Measurements from ENCODE around the gene SOS1. TPM values are rescaled to one million over a fixed set of nuclear protein-coding genes. Genes with fewer than 3 reads are reported as not detected.

SOS1 gene
- total RNA-seq, 2 donors from 2014 or later = 29.8 to 61.2 TPM

- TF ChIP-seq CTCF (IDR thresholded peaks at IDR 0.05) = no peak
- no peak for ATAC-seq (ENCODE audit: insufficient number of reproducible peaks, low FRiP score, low read depth)
- H3K9me3 ChIP-seq = no peaks in the 10 kb centered on the region
- H3K36me3 ChIP-seq = no peaks in the 10 kb centered on the region
- H3K4me1 ChIP-seq (ENCODE audit: control insufficient read depth in 1 of 2, low read depth in 2 of 2) = peaks cover 0 to 5% of the 10 kb centered on the region in 2 donors
- H3K27me3 ChIP-seq (replicated peaks; ENCODE audit: insufficient read depth) = no peaks in the 10 kb centered on the region
- H3K27ac ChIP-seq = no peak overlapping the region
- H3K4me3 ChIP-seq = no peak overlapping the region
- no peak for DNase-seq (ENCODE audit: low spot score)
Measured at GRCh38 chr2:38975042-38975441, 145.8 kb downstream of the SOS1 start.

GRCh38 chr2:38973266-38973665 lies 147.6 kb downstream of the SOS1 start:
- no peaks in the 10 kb centered on the region for H3K36me3 ChIP-seq
- H3K9me3 ChIP-seq = no peaks in the 10 kb centered on the region
- DNase-seq (ENCODE audit: low spot score) = no peak
- TF ChIP-seq CTCF (IDR thresholded peaks at IDR 0.05) = no peak
- no peaks in the 10 kb centered on the region for H3K27me3 ChIP-seq (replicated peaks; ENCODE audit: insufficient read depth)
- H3K4me1 ChIP-seq (ENCODE audit: control insufficient read depth in 1 of 2, low read depth in 2 of 2) = peaks cover 0 to 5% of the 10 kb centered on the region in 2 donors
- ATAC-seq (ENCODE audit: insufficient number of reproducible peaks, low FRiP score, low read depth) = no peak
- H3K27ac ChIP-seq = no peak overlapping the region
- no peak overlapping the region for H3K4me3 ChIP-seq

GRCh38 chr2:38971377-38971776 lies 149.5 kb downstream of the SOS1 start:
- Histone ChIP-seq H3K4me3 (no peak overlapping the region), H3K27me3 (replicated peaks; ENCODE audit: insufficient read depth) (no peaks in the 10 kb centered on the region), H3K4me1 (ENCODE audit: control insufficient read depth in 1 of 2, low read depth in 2 of 2) (peaks cover 0 to 5% of the 10 kb centered on the region in 2 donors), H3K27ac (no peak overlapping the region), H3K9me3 (no peaks in the 10 kb centered on the region), H3K36me3 (no peaks in the 10 kb centered on the region)
- no peak for TF ChIP-seq CTCF (IDR thresholded peaks at IDR 0.05)
- ATAC-seq (ENCODE audit: insufficient number of reproducible peaks, low FRiP score, low read depth) = no peak
- no peak for DNase-seq (ENCODE audit: low spot score)

GRCh38 chr2:38968021-38968420 lies 152.8 kb downstream of the SOS1 start:
- Histone ChIP-seq H3K27me3 (replicated peaks; ENCODE audit: insufficient read depth) (no peaks in the 10 kb centered on the region), H3K9me3 (no peaks in the 10 kb centered on the region), H3K4me3 (no peak overlapping the region), H3K36me3 (no peaks in the 10 kb centered on the region), H3K27ac (no peak overlapping the region), H3K4me1 (ENCODE audit: control insufficient read depth in 1 of 2, low read depth in 2 of 2) (no peaks in the 10 kb centered on the region)
- no peak for ATAC-seq (ENCODE audit: insufficient number of reproducible peaks, low FRiP score, low read depth)
- no peak for TF ChIP-seq CTCF (IDR thresholded peaks at IDR 0.05)
- no peak for DNase-seq (ENCODE audit: low spot score)

GRCh38 chr2:38966678-38967077 lies 154.2 kb downstream of the SOS1 start:
- H3K27me3 ChIP-seq (replicated peaks; ENCODE audit: insufficient read depth) = no peaks in the 10 kb centered on the region
- no peaks in the 10 kb centered on the region for H3K4me1 ChIP-seq (ENCODE audit: control insufficient read depth in 1 of 2, low read depth in 2 of 2)
- no peaks in the 10 kb centered on the region for H3K9me3 ChIP-seq
- DNase-seq (ENCODE audit: low spot score) (no peak), ATAC-seq (ENCODE audit: insufficient number of reproducible peaks, low FRiP score, low read depth) (no peak)
- H3K4me3 ChIP-seq = no peak overlapping the region
- TF ChIP-seq CTCF (IDR thresholded peaks at IDR 0.05) = no peak
- no peak overlapping the region for H3K27ac ChIP-seq
- no peaks in the 10 kb centered on the region for H3K36me3 ChIP-seq

All from thoracic aorta (tissue), 2 donors.